ENCODE results near the gene SDC3.

SDC3 gene

DNA sequence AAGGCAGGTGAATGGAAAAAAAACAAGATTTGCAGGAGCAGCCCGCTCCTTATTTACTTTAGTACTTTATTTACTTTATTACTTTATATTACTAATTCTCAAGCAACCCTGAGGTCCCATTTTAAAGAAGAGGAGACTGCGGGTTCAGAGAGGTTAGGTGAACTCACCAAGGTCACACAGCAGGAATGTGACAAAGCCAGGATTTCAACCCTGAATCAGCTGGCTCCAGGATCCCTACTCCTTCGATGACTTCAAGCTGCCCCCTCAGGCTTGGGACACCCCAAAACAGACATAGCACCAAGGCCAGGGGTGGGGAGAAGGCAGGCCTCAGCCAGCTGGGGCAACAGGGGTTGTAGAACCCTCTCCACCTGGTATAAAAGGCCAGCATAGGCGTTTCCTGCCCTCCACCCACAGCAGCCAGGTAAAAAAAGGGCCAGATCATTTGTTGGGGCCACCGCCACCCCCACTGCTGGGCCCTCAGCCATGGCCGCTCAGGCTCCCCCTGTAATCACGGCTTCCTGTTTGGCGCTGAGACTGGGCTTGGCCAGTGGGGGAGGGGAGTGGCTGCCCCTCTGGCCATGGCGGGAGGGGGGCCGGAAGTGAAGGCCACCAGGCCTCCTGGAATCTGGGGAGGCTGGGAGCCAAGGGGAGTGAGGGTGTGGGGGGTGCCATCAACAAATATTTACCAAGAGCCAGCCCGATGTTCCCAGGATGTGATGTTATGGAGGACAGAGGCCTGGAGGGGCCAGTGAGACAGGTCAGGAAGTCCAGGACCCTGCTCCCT is 6.6 kb downstream of the SDC3 start:
- in situ Hi-C loops (cut with MboI; ENCODE audit: low pct_unique_long_range_greater_than_20kb, low sequenced_read_pairs, unreplicated experiment), result no loop called here
- no peak for DNase-seq (ENCODE audit: low spot score)
- TF ChIP-seq, protein P1, sequence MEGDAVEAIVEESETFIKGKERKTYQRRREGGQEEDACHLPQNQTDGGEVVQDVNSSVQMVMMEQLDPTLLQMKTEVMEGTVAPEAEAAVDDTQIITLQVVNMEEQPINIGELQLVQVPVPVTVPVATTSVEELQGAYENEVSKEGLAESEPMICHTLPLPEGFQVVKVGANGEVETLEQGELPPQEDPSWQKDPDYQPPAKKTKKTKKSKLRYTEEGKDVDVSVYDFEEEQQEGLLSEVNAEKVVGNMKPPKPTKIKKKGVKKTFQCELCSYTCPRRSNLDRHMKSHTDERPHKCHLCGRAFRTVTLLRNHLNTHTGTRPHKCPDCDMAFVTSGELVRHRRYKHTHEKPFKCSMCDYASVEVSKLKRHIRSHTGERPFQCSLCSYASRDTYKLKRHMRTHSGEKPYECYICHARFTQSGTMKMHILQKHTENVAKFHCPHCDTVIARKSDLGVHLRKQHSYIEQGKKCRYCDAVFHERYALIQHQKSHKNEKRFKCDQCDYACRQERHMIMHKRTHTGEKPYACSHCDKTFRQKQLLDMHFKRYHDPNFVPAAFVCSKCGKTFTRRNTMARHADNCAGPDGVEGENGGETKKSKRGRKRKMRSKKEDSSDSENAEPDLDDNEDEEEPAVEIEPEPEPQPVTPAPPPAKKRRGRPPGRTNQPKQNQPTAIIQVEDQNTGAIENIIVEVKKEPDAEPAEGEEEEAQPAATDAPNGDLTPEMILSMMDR (IDR thresholded peaks at IDR 0.05; ENCODE audit: extremely low read depth, insufficient read depth, missing control alignments), result no peak

DNA sequence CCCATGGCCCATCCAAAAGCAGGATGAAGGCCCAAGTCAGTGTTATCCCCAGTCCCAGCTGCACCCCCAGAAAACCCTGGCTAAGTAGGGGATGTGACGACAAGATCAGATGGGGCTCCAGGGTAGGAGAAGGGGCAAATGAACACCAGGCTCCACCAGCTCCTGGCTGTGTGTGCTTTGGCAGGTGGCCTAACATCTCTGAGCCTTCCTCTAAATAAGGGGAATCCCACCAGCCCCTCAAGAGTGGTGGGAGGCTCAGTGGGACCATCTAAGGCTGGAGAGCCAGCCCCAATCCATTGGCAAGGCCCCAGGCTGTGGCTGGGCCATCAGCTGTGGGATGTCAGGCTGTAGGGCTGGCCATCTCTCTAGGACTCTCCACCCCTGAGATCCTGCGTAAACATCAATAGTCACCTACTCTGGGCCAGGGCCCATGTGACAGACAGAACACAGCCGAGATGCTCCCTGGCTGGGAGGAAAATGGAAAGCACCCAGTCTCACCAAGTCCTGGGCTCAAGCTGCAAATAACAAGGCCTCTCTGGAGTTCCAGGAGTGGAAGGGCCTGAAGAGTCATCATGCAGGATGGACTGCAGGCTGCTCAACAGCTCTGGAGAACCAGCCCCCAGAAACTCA is 7.5 kb downstream of the SDC3 start:
- DNase-seq (ENCODE audit: low spot score), result no peak
- in situ Hi-C loops (cut with MboI; ENCODE audit: low pct_unique_long_range_greater_than_20kb, low sequenced_read_pairs, unreplicated experiment), result no loop called here
- TF ChIP-seq, protein P1 (IDR thresholded peaks at IDR 0.05; ENCODE audit: extremely low read depth, insufficient read depth, missing control alignments), result no peak

DNA sequence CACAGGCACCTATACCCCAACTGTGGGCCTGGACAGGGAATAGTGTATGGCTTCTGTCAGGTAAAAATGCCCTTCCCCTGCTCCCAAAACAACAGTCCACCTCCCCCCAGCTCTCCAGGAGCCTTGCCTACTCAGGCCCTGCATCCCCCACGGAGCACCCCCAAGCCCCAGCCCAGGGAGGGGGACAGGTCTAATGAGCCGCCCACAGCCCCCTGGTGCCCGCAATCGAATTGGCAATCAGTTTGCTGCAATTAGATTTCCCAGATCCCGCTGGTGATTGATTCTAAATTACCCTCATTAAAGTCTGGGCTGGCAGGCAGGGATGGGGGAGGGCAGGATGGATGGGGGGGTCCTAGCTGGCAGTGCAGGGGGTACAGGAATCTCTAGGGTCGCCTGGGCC is 8.1 kb downstream of the SDC3 start:
- in situ Hi-C loops (cut with MboI; ENCODE audit: low pct_unique_long_range_greater_than_20kb, low sequenced_read_pairs, unreplicated experiment), result no loop called here
- no peak for DNase-seq (ENCODE audit: low spot score)
- TF ChIP-seq, protein P1 (IDR thresholded peaks at IDR 0.05; ENCODE audit: extremely low read depth, insufficient read depth, missing control alignments), result no peak

DNA sequence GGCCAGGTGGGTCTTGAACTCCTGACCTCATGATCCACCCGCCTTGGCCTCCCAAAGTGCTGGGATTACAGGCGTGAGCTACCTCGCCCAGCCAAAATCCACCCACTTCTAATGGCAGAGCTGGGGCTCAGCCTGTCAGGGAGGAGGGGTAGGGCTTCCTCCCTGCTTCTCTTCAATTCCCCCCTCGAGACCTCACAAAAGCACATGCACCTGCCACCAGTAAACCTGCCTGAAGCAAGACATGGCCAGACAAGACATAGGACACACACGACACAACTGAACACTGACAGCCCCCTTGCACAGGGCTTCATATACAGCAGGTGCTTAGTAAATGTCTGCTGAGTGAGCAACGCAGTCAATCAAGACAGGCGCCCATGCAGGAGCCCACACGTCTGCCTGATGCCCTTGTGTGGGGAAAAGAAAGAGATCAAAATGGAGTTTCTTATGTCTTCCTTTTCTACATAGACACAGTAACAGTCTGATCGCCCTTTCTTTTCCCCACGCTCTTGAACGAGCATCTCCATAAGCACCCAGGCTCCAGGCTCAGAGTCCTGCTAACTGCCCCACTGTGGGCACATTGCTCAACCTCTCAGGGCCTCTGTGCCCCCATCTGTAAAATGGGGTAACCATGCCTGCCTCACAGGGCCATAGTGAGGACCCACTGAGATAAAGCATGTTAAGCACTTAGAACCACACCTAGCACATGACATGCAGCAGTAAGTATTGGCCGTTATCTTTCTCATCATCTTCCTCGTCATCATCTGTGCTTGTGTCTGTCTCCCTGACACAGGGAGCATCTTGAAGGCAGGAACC is 8.8 kb downstream of the SDC3 start:
- TF ChIP-seq, protein P1 (IDR thresholded peaks at IDR 0.05; ENCODE audit: extremely low read depth, insufficient read depth, missing control alignments), result no peak
- DNase-seq (ENCODE audit: low spot score), result no peak
- in situ Hi-C loops (cut with MboI; ENCODE audit: low pct_unique_long_range_greater_than_20kb, low sequenced_read_pairs, unreplicated experiment), result no loop called here

DNA sequence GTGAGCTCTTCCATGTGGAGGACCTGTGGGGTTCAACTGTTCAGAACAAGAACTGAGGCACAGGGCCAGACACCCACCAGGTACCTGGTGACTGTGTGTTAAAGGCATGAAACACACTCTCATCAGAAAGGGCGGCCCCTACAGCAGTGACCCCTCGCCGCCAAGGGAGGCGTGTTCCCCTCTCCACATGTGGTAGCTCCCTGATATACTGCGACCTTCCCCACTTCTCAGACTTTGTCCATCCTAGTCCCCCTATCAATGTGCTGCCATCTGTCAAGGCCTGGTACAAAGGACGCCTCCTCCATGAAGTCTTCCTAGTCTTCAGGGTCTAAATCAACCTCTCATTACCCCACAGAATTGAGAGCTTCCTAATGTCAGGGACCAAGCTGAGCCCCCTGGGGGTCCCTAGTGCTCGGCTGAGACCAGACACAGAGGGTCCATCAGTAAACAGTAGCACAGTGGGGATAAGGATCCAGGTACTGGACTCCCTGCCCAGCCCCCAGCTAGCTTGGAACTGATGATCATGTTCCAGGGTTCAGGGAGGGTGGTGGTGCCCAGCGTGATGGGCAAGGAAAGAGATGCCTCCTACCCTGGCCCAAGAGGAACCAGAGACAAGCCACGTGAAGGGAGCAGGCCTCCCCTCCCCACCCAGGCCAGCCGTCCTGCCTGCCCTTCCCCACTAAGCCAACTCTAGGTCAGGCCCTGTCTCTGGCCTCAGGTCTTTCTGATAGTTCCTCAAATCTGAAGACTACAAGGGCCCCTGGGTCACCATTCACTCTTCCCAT is 10.3 kb downstream of the SDC3 start:
- no peak for DNase-seq (ENCODE audit: low spot score)
- in situ Hi-C loops (cut with MboI; ENCODE audit: low pct_unique_long_range_greater_than_20kb, low sequenced_read_pairs, unreplicated experiment), result no loop called here
- TF ChIP-seq, protein P1 (IDR thresholded peaks at IDR 0.05; ENCODE audit: extremely low read depth, insufficient read depth, missing control alignments), result no peak

DNA sequence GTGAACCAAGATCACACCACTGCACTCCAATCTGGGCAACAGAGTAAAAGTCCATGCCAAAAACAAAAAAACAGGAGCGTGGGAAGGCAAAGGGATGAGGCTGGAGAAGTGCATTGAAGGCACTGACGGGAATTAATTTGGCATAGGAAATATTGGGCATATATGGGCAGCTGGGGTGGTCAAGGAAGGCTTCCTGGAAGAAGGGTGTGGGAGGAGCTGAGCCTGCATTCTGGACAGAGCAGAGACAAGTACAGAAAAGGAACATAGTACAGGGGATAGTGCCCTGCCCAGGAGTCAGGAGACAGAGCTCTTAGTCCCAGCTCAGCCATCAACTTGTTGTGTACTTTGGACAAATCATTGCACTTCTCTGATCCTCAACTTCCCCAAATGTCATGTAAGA is 11.7 kb downstream of the SDC3 start:
- in situ Hi-C loops (cut with MboI; ENCODE audit: low pct_unique_long_range_greater_than_20kb, low sequenced_read_pairs, unreplicated experiment), result no loop called here
- TF ChIP-seq, protein P1 (IDR thresholded peaks at IDR 0.05; ENCODE audit: extremely low read depth, insufficient read depth, missing control alignments), result no peak

More for the DNA sequence above, 11.7 kb downstream of the SDC3 start:
- no peak for DNase-seq (ENCODE audit: low spot score)
